Fibroblast of skin of back (primary cell): ENCODE results near the gene MYRFL.
"Not testable (repeated sequence)": the region's sequence is repeated elsewhere in the genome, so short reads cannot be mapped to it uniquely, and the experiment has no call there.

Experiments
- DNase-seq: peaks from one replicate; pipeline ENCODE4 v3.0.0-alpha.2; 2013

Gene MYRFL

GRCh38 chr12:69844416-69844815, 19.4 kb downstream of the MYRFL start:
- DNase-seq: no peak

- no peak for DNase-seq
Measured at GRCh38 chr12:69844836-69845235, 19.8 kb downstream of the MYRFL start.

GRCh38 chr12:69846976-69847375, 21.9 kb downstream of the MYRFL start:
- DNase-seq: no peak

GRCh38 chr12:69851976-69852375, 26.9 kb downstream of the MYRFL start:
- DNase-seq: peak; percentile 69

- DNase-seq: not testable (repeated sequence)
Measured at GRCh38 chr12:69853176-69853961, 28.3 kb downstream of the MYRFL start.

GRCh38 chr12:69866698-69867097, 41.7 kb downstream of the MYRFL start:
- no peak for DNase-seq

GRCh38 chr12:69868695-69869094, 43.7 kb downstream of the MYRFL start:
- no peak for DNase-seq

GRCh38 chr12:69872804-69873203, 47.8 kb downstream of the MYRFL start:
- DNase-seq: no peak

- peak; percentile 22 for DNase-seq
Measured at GRCh38 chr12:69873429-69873828, 48.4 kb downstream of the MYRFL start.

GRCh38 chr12:69874606-69875005, 49.6 kb downstream of the MYRFL start:
- no peak for DNase-seq

- no peak for DNase-seq
Measured at GRCh38 chr12:69875416-69875935, 50.4 kb downstream of the MYRFL start.

- peak; percentile 68 for DNase-seq
Measured at GRCh38 chr12:69879007-69879960, 54.3 kb downstream of the MYRFL start.

- DNase-seq: peak; percentile 29
Measured at GRCh38 chr12:69880571-69880970, 55.5 kb downstream of the MYRFL start.

GRCh38 chr12:69881771-69882170, 56.7 kb downstream of the MYRFL start:
- DNase-seq: no peak

- DNase-seq: no peak
Measured at GRCh38 chr12:69884386-69884785, 59.4 kb downstream of the MYRFL start.

GRCh38 chr12:69885658-69886057, 60.6 kb downstream of the MYRFL start:
- no peak for DNase-seq

- DNase-seq: no peak
Measured at GRCh38 chr12:69886109-69886508, 61.1 kb downstream of the MYRFL start.

GRCh38 chr12:69886715-69887114, 61.7 kb downstream of the MYRFL start:
- no peak for DNase-seq

GRCh38 chr12:69888901-69889300, 63.9 kb downstream of the MYRFL start:
- no peak for DNase-seq

GRCh38 chr12:69894800-69895383, 69.9 kb downstream of the MYRFL start:
- DNase-seq: no peak

- DNase-seq: no peak
Measured at GRCh38 chr12:69896653-69897381, 71.8 kb downstream of the MYRFL start.

GRCh38 chr12:69897744-69898143, 72.7 kb downstream of the MYRFL start:
- DNase-seq: peak; percentile 84
